CD4-positive, CD25-positive, alpha-beta regulatory T cell (primary cell): ENCODE measurements around the gene SRBD1. TPM values are rescaled to one million over a fixed set of nuclear protein-coding genes. Genes with fewer than 3 reads are reported as not detected.

Source experiments
- ATAC-seq, 2 donors: fragments of 150-1000 bp; cut with Tn5 transposase; one replicate each; pipeline ENCODE4 v1.10.0; 2021; ENCODE audit warnings: low read depth in 2 of 2, moderate number of reproducible peaks in 2 of 2, moderate library complexity in 1 of 2
- DNase-seq, 3 donors: peaks; one replicate each; pipeline versions ENCODE4 v3.0.0 to v3.0.0-alpha.2; 2012 to 2022; ENCODE audit warnings: mixed read lengths in 1 of 3
- H3K27ac ChIP-seq: one replicate; pipeline ENCODE4 v1.7.0; 2013; ENCODE audit warnings: mild to moderate bottlenecking, low read length; ENCODE audit not compliant: insufficient read depth, poor library complexity, severe bottlenecking
- H3K27me3 ChIP-seq: one replicate; pipeline ENCODE4 v1.7.0; 2013; ENCODE audit warnings: low read length; ENCODE audit not compliant: control insufficient read depth, insufficient read depth
- H3K36me3 ChIP-seq: one replicate; pipeline ENCODE4 v1.7.0; 2013; ENCODE audit warnings: mild to moderate bottlenecking, low read length, moderate library complexity; ENCODE audit not compliant: control insufficient read depth, insufficient read depth
- H3K4me1 ChIP-seq: 2 replicates; pipeline ENCODE4 v1.7.0; 2013; ENCODE audit warnings: mild to moderate bottlenecking, low read length; ENCODE audit not compliant: insufficient read depth, control insufficient read depth, poor library complexity, severe bottlenecking
- H3K4me3 ChIP-seq: one replicate; pipeline ENCODE4 v1.7.0; 2013; ENCODE audit warnings: low read depth, mild to moderate bottlenecking, low read length, moderate library complexity
- H3K9me3 ChIP-seq, 2 experiments: 1 replicate in 1 of 2; 2 replicates in 1 of 2; pipeline ENCODE4 v1.7.0; 2013; ENCODE audit warnings: low read length in 2 of 2, mild to moderate bottlenecking in 1 of 2, moderate library complexity in 1 of 2; ENCODE audit not compliant: control insufficient read depth in 2 of 2
- H3K27ac Mint-ChIP-seq, 3 donors: one replicate each; pipeline ENCODE4 v1.8.0; 2020 to 2022; ENCODE audit warnings: mild to moderate bottlenecking in 3 of 3, mixed read lengths in 3 of 3, moderate library complexity in 2 of 3
- H3K27me3 Mint-ChIP-seq: one replicate; pipeline ENCODE4 v1.8.0; 2022; ENCODE audit warnings: mild to moderate bottlenecking, mixed read lengths
- H3K36me3 Mint-ChIP-seq: one replicate; pipeline ENCODE4 v1.8.0; 2020; ENCODE audit warnings: mixed read lengths
- H3K4me1 Mint-ChIP-seq, 4 donors: one replicate each; pipeline ENCODE4 v1.8.0; 2020 to 2022; ENCODE audit warnings: mixed read lengths in 4 of 4, mild to moderate bottlenecking in 1 of 4
- H3K4me3 Mint-ChIP-seq, 4 donors: one replicate each; pipeline ENCODE4 v1.8.0; 2020 to 2022; ENCODE audit warnings: mild to moderate bottlenecking in 4 of 4, mixed read lengths in 4 of 4, moderate library complexity in 3 of 4
- H3K9me3 Mint-ChIP-seq, 7 donors: one replicate each; pipeline ENCODE4 v1.8.0; 2020 to 2022; ENCODE audit warnings: mixed read lengths in 7 of 7, mild to moderate bottlenecking in 3 of 7, moderate library complexity in 2 of 7
- polyA plus RNA-seq, 4 donors: library from polyadenylated mRNA; unstranded; fragments of 300-500 nt; fragmentation: Illumina TruSeq; gene quantifications; one replicate each; pipeline ENCODE4 v1.2.3, GENCODE V29; 2021
- total RNA-seq: library from RNA; stranded (reverse); gene quantifications from one replicate; pipeline ENCODE4 v1.2.3, GENCODE V29; 2022

Gene SRBD1
- total and polyA plus RNA-seq, 5 donors from 2014 or later: 7.4 to 18.2 (median 9.4) TPM

DNA sequence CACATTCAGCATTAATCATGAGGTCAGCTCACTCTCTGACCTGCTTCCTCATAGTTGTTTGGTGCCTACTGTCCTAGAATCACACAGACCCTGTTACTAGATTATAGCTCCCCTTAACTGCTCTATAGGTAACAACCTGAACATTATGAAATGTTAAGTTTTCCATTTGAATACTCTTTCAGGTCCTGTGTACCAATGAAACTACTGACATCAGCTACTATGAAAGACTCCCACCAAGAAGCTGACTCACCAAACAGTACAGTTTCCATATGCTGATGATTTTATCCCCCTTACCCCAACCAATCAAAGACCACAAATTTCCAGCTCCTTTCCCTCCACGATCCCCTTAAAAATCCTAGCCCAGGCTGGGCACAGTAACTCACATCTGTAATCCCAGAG is 56.3 kb downstream of the SRBD1 start:
- Mint-ChIP-seq H3K9me3 (peaks cover 0 to 3% (median 1%) of the 10 kb centered on the region in 7 donors), H3K4me3 (no peak overlapping the region), H3K36me3 (peaks cover 51% of the 10 kb centered on the region), H3K27ac (peak overlapping the region in 1 of 3 donors; percentile 79), H3K27me3 (no peaks in the 10 kb centered on the region), H3K4me1 (peaks cover 6 to 29% (median 19%) of the 10 kb centered on the region in 4 donors)
- Histone ChIP-seq H3K9me3 (no peaks in the 10 kb centered on the region), H3K4me1 (no peaks in the 10 kb centered on the region), H3K27me3 (no peaks in the 10 kb centered on the region), H3K27ac (no peak overlapping the region), H3K36me3 (peaks cover 5% of the 10 kb centered on the region), H3K4me3 (no peak overlapping the region)
- ATAC-seq: no peak
- no peak for DNase-seq

DNA sequence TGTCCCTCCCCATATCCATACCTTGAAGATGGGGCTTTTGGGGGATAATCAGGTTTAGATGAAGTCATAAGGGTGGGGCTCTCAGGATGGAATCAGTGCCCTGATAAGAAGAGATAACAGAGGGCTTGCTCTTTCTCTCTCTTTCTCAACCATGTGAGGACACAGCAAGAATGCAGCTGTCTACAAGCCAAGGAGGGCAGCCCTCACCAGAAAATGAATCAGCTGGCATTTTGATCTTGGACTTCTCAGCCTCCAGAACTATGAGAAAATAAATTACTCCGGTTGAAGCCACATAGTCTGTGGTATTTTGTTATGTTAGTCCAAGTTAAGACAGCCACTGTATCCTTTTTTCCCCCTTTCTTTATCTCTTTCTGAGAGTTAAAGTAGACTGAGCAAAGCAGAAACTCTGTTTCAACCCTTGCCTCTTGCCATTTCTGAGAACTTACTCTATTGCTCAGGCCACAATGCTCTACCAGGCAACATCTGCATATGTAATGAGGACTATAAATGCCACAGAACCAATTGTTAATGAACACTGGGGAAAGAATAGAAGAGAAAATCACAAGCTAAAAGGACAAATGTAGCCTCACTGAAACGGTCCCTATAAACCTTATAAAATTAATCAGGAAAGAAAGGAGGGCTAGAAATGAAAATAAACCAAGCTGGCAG is 56.9 kb downstream of the SRBD1 start:
- no peak for ATAC-seq
- no peak overlapping the region for H3K4me3 ChIP-seq
- Mint-ChIP-seq H3K27me3 (no peaks in the 10 kb centered on the region), H3K27ac (peak overlapping the region in 1 of 3 donors; percentile 79), H3K4me3 (no peak overlapping the region), H3K4me1 (peaks cover 6 to 29% (median 18%) of the 10 kb centered on the region in 4 donors), H3K9me3 (peaks cover 0 to 3% (median 1%) of the 10 kb centered on the region in 7 donors), H3K36me3 (peaks cover 46% of the 10 kb centered on the region)
- no peaks in the 10 kb centered on the region for H3K9me3 ChIP-seq
- H3K36me3 ChIP-seq: peaks cover 5% of the 10 kb centered on the region
- H3K27ac ChIP-seq: no peak overlapping the region
- no peaks in the 10 kb centered on the region for H3K4me1 ChIP-seq
- H3K27me3 ChIP-seq: no peaks in the 10 kb centered on the region
- no peak for DNase-seq

DNA sequence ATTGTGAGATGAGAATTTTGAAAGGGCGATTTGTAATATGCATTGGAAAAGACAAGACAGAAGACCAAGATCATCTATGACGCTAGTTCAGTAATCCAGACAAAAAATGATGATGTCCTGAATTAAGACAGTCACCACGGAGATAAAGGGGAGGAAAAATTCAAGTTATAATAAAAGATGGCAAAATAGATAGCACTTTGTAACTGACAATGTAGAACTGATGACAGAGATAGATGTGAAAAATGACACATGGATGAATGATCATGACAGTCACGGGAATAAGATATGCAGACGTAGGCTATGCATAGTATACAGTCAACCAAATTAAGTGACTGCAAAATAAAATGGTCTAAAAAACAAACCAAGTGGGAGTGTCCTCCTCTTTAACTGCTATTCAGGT is 59.2 kb downstream of the SRBD1 start:
- Histone ChIP-seq H3K27me3 (no peaks in the 10 kb centered on the region), H3K4me1 (no peaks in the 10 kb centered on the region), H3K4me3 (no peak overlapping the region), H3K27ac (no peak overlapping the region), H3K9me3 (no peaks in the 10 kb centered on the region), H3K36me3 (peaks cover 10% of the 10 kb centered on the region)
- no peak overlapping the region for H3K4me3 Mint-ChIP-seq
- no peak for DNase-seq
- peaks cover 48% of the 10 kb centered on the region for H3K36me3 Mint-ChIP-seq
- peak overlapping the region in 1 of 3 donors; percentile 16 for H3K27ac Mint-ChIP-seq
- no peaks in the 10 kb centered on the region for H3K27me3 Mint-ChIP-seq
- peaks cover 6 to 19% (median 14%) of the 10 kb centered on the region in 4 donors for H3K4me1 Mint-ChIP-seq
- H3K9me3 Mint-ChIP-seq: peaks cover 0 to 3% (median 0%) of the 10 kb centered on the region in 7 donors
- no peak for ATAC-seq

DNA sequence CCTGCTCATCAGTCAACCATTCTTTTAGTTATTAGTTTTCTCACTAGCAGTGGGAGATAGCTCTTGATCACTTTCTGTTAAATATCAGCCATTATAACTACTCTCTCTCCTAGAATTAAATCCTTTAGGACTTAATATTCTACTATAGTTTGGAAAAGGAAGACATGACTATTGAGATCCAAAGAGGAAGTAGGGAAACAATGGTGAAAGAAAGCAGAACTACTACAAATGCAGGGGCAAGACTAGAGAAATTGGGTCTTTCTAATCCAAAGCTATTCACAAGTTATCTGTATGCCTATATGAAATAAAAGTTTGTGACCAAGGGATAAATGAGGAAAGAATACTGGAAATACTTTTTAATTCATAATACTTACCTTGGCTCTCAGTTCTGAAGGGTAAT is 65.1 kb downstream of the SRBD1 start:
- H3K27ac Mint-ChIP-seq: no peak overlapping the region
- Histone ChIP-seq H3K36me3 (peaks cover 42% of the 10 kb centered on the region), H3K27ac (no peak overlapping the region), H3K4me3 (no peak overlapping the region), H3K9me3 (peaks cover 0 to 11% of the 10 kb centered on the region in 2 experiments), H3K27me3 (no peaks in the 10 kb centered on the region), H3K4me1 (no peaks in the 10 kb centered on the region)
- H3K36me3 Mint-ChIP-seq: peaks cover 53% of the 10 kb centered on the region
- H3K4me1 Mint-ChIP-seq: peaks cover 0 to 7% (median 2%) of the 10 kb centered on the region in 4 donors
- H3K4me3 Mint-ChIP-seq: no peak overlapping the region
- DNase-seq (no peak), ATAC-seq (no peak)
- peaks cover 0 to 3% (median 0%) of the 10 kb centered on the region in 7 donors for H3K9me3 Mint-ChIP-seq
- no peaks in the 10 kb centered on the region for H3K27me3 Mint-ChIP-seq

DNA sequence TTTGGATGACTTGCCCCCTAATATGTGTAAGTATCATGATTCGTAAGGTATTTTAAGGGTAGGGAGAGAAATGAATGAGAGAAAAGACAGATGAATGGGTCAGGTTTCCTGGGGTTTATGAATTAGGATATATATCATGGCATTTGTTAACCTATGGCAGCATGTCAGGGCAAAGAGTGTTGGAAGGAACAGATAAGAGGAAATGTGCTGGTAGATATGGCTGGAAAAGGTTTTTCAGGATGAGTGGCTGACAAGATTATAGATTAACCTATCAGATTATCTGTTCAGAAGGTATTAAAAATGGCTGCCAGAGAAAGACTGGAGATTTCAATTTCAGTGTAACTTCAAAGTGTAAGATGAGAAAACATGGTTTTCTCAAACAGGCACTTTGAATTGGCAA is 67.8 kb downstream of the SRBD1 start:
- DNase-seq (no peak), ATAC-seq (no peak)
- H3K27me3 ChIP-seq: no peaks in the 10 kb centered on the region
- no peaks in the 10 kb centered on the region for H3K27me3 Mint-ChIP-seq
- H3K27ac ChIP-seq: no peak overlapping the region
- no peak overlapping the region for H3K4me3 Mint-ChIP-seq
- peaks cover 0 to 7% (median 0%) of the 10 kb centered on the region in 4 donors for H3K4me1 Mint-ChIP-seq
- H3K4me3 ChIP-seq: no peak overlapping the region
- H3K9me3 Mint-ChIP-seq: peaks cover 0 to 3% (median 0%) of the 10 kb centered on the region in 7 donors
- peaks cover 0 to 12% of the 10 kb centered on the region in 2 experiments for H3K9me3 ChIP-seq
- H3K36me3 Mint-ChIP-seq: peaks cover 46% of the 10 kb centered on the region
- H3K36me3 ChIP-seq: peaks cover 48% of the 10 kb centered on the region
- no peaks in the 10 kb centered on the region for H3K4me1 ChIP-seq
- H3K27ac Mint-ChIP-seq: no peak overlapping the region

DNA sequence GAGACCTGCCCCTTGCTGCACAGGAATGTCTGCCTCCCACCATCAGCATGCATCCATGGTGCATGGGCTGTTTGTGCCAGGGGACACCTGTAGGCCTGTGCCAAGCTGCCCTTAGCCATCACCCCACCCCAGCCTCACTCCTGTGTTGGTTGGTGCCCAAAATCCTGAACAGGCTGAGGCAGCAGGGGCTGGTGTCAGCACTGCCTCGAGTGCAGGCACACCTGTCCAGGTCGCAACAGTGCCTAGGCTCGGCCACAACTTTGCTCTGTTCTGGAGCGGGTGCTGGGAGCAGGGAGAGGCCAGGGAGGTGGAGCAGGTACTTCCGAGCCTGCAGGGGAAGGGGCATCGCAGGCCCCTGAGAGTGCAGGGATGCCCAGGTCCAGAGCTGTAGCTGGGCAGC is 69.1 kb downstream of the SRBD1 start:
- Histone ChIP-seq H3K27ac (no peak overlapping the region), H3K27me3 (no peaks in the 10 kb centered on the region), H3K4me1 (no peaks in the 10 kb centered on the region), H3K9me3 (peaks cover 0 to 12% of the 10 kb centered on the region in 2 experiments), H3K36me3 (peaks cover 48% of the 10 kb centered on the region), H3K4me3 (no peak overlapping the region)
- H3K27ac Mint-ChIP-seq: no peak overlapping the region
- H3K9me3 Mint-ChIP-seq: peaks cover 0 to 6% (median 0%) of the 10 kb centered on the region in 7 donors
- peaks cover 0 to 7% (median 0%) of the 10 kb centered on the region in 4 donors for H3K4me1 Mint-ChIP-seq
- no peak overlapping the region for H3K4me3 Mint-ChIP-seq
- no peak for DNase-seq
- ATAC-seq: no peak
- H3K27me3 Mint-ChIP-seq: no peaks in the 10 kb centered on the region
- peaks cover 54% of the 10 kb centered on the region for H3K36me3 Mint-ChIP-seq

DNA sequence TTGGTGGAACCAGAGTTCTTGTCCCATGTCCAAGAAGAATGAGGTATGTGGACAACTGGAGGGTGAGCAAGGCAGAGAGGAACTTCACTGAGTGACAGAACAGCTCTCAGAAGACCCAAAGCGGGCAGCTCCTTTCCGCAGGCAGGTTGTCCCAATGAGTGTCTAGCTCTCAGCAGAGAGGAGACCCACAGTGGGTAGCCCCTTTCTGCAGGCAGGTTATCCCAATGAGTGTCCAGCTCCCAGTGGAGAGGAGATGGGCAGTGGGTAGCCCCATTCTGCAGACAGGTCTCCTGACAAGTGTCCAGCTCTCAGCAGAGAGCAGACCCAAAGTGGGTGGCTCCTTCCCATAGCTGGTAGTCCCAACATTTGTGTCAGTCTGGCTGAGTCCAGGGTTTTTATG is 69.6 kb downstream of the SRBD1 start:
- Histone ChIP-seq H3K27ac (no peak overlapping the region), H3K9me3 (peaks cover 0 to 12% of the 10 kb centered on the region in 2 experiments), H3K27me3 (no peaks in the 10 kb centered on the region), H3K36me3 (peaks cover 44% of the 10 kb centered on the region), H3K4me1 (no peaks in the 10 kb centered on the region), H3K4me3 (no peak overlapping the region)
- no peak for DNase-seq
- Mint-ChIP-seq H3K9me3 (peaks cover 0 to 6% (median 0%) of the 10 kb centered on the region in 7 donors), H3K4me3 (no peak overlapping the region), H3K4me1 (peaks cover 0 to 9% (median 0%) of the 10 kb centered on the region in 4 donors), H3K27ac (no peak overlapping the region), H3K27me3 (no peaks in the 10 kb centered on the region), H3K36me3 (peaks cover 52% of the 10 kb centered on the region)
- ATAC-seq: no peak

DNA sequence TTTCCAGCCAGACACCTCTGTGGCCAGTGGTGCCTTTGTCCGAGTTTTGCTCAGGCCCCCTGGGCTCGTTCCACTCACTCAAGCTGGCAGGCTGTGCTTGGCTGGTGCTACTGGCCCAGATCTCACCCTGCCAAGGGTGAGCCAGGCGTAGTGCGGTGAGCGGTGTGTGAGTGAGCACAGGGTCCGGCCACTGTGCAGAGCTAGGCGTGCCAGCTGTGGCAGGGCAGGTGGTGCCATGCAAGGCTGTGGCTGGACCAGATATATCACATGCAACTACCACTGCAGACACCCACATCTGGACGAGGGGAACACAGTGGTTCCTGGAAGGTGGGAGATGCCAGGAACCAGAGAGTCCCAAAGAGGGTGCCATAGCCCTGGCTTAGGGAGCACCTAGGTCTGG is 70.1 kb downstream of the SRBD1 start:
- Histone ChIP-seq H3K27ac (no peak overlapping the region), H3K27me3 (no peaks in the 10 kb centered on the region), H3K4me1 (no peaks in the 10 kb centered on the region), H3K9me3 (peaks cover 0 to 12% of the 10 kb centered on the region in 2 experiments), H3K36me3 (peaks cover 39% of the 10 kb centered on the region), H3K4me3 (no peak overlapping the region)
- H3K27ac Mint-ChIP-seq: no peak overlapping the region
- peaks cover 0 to 8% (median 0%) of the 10 kb centered on the region in 4 donors for H3K4me1 Mint-ChIP-seq
- no peak for DNase-seq
- H3K27me3 Mint-ChIP-seq: no peaks in the 10 kb centered on the region
- peaks cover 0 to 6% (median 0%) of the 10 kb centered on the region in 7 donors for H3K9me3 Mint-ChIP-seq
- H3K4me3 Mint-ChIP-seq: no peak overlapping the region
- H3K36me3 Mint-ChIP-seq: peaks cover 48% of the 10 kb centered on the region
- ATAC-seq: no peak
